Large intestine (tissue), 3 donors: Measurements from ENCODE around the gene OR10AD1. TPM values are rescaled to one million over a fixed set of nuclear protein-coding genes. Genes with fewer than 3 reads are reported as not detected.
A peak's percentile ranks its signal among the peaks of the same experiment; 100 is the strongest.
"Not testable (repeated sequence)": the region's sequence is repeated elsewhere in the genome, so short reads cannot be mapped to it uniquely, and the experiment has no call there.

ENCODE experiments used
- DNase-seq, 2 donors: peaks; one replicate each; pipeline versions ENCODE4 v3.0.0 to v3.0.0-alpha.2; 2013
- H3K27ac ChIP-seq: one replicate; pipeline ENCODE4 v1.5.1; 2013; ENCODE audit warnings: low read length
- H3K27me3 ChIP-seq: 2 replicates; pipeline ENCODE4 v1.6.1; 2013; ENCODE audit warnings: low read length; ENCODE audit not compliant: control insufficient read depth, insufficient read depth
- H3K36me3 ChIP-seq: 2 replicates; pipeline ENCODE4 v1.6.1; 2013; ENCODE audit warnings: low read length; ENCODE audit not compliant: control insufficient read depth, insufficient read depth
- H3K4me1 ChIP-seq: one replicate; pipeline ENCODE4 v1.6.1; 2013; ENCODE audit warnings: low read length; ENCODE audit not compliant: control insufficient read depth, insufficient read depth
- H3K4me3 ChIP-seq: one replicate; pipeline ENCODE4 v1.5.1; 2013; ENCODE audit warnings: low read length
- H3K9me3 ChIP-seq: one replicate; pipeline ENCODE4 v1.6.1; 2013; ENCODE audit warnings: mild to moderate bottlenecking, low read depth, low read length, moderate library complexity; ENCODE audit not compliant: control insufficient read depth
- WGBS: methylation state at CpG from one replicate; pipeline ENCODE4 v1.1.5; 2013; ENCODE audit warnings: low lambda C conversion rate; ENCODE audit not compliant: insufficient coverage; 5-methylcytosine and 5-hydroxymethylcytosine counted together
- polyA plus RNA-seq: library from polyadenylated mRNA; unstranded; fragments of 120-200 nt; gene quantifications from one replicate; pipeline ENCODE4 v1.2.1, GENCODE V29; 2013

Gene OR10AD1
- polyA plus RNA-seq, 1 donor, result 0.37 TPM

DNA sequence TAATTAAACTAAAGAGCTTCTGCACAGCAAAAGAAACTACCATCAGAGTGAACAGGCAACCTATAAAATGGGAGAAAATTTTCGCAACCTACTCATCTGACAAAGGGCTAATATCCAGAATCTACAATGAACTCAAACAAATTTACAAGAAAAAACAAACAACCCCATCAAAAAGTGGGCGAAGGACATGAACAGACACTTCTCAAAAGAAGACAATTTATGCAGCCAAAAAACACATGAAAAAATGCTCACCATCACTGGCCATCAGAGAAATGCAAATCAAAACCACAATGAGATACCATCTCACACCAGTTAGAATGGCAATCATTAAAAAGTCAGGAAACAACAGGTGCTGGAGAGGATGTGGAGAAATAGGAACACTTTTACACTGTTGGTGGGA, 6.4 kb upstream of the OR10AD1 start:
- WGBS, result no CpG with 5 or more reads among the region's 2 CpGs
- not testable (repeated sequence) for H3K27me3 ChIP-seq, H3K27ac ChIP-seq, H3K4me3 ChIP-seq, DNase-seq, H3K36me3 ChIP-seq, H3K4me1 ChIP-seq
- peaks cover 20% of the 10 kb centered on the region for H3K9me3 ChIP-seq

DNA sequence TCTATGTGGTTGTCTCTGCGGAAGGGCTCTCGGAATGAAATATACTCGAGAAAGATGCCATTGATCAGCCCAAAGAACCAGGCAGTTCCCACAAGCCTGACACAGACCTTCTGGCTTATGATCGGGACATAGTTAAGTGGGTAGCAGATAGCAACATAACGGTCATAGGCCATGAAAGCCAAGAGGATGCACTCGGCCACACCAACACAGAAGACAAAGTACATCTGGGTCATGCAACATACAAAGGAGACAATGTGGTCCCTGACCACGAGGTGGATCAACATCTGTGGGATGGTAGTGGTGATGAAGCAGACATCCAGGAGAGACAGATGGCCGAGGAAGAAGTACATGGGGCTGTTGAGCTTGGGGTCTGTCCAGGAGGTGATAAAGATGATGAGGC, 326 bp downstream of the OR10AD1 start:
- peaks cover 14% of the 10 kb centered on the region for H3K9me3 ChIP-seq
- no peak overlapping the region for H3K27ac ChIP-seq
- DNase-seq, result no peak
- peaks cover 15% of the 10 kb centered on the region for H3K4me1 ChIP-seq
- H3K36me3 ChIP-seq, result no peaks in the 10 kb centered on the region
- H3K4me3 ChIP-seq, result no peak overlapping the region
- H3K27me3 ChIP-seq, result no peaks in the 10 kb centered on the region
- 100% methylated on average over 1 of the region's 8 CpGs for WGBS

DNA sequence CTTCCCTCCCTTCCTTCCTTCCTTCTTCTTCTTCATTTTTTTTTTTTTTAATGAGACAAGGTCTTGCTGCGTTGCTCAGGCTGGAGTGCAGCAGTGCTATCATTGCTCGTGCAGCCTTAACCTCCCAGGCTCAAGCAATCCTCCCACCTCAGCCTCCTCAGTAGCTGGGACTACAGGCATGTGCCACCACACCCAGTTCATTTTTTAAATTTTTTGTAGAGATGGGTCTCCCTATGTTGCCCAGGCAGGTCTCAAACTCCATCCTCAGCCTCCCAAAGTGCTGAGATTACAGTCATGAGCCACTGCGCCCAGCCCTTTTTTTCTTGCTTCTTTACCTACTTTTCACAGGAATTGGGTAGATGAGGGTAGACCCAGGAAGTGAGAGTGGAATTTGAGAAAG, 1.6 kb downstream of the OR10AD1 start:
- 100% methylated on average over 1 of the region's 3 CpGs for WGBS
- H3K4me1 ChIP-seq, result peaks cover 19% of the 10 kb centered on the region
- H3K36me3 ChIP-seq, result no peaks in the 10 kb centered on the region
- no peak overlapping the region for H3K4me3 ChIP-seq
- H3K27me3 ChIP-seq, result no peaks in the 10 kb centered on the region
- peaks cover 5% of the 10 kb centered on the region for H3K9me3 ChIP-seq
- no peak overlapping the region for H3K27ac ChIP-seq
- no peak for DNase-seq

DNA sequence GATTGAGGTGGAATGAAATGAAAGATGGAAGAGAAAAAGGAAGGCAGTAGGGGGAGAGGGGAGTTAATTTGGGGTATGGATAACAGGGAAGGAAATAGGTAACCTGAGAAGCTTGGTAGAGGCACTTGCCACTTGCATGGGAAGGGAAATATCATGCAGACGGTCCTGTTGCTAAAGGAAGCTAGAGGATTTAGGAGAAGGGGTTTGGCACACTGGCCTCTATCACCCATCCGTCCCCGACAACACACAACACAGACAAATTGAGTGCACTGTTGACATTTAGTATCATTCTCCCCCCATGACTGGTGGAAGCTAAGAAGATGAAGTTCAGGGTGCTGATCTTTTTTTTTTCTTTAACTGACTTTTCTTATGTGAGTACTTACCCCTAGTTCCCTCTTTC, 2.0 kb downstream of the OR10AD1 start:
- Histone ChIP-seq H3K27ac (no peak overlapping the region), H3K27me3 (no peaks in the 10 kb centered on the region), H3K36me3 (no peaks in the 10 kb centered on the region), H3K4me3 (no peak overlapping the region), H3K4me1 (peaks cover 19% of the 10 kb centered on the region), H3K9me3 (peaks cover 1% of the 10 kb centered on the region)
- no peak for DNase-seq
- WGBS, result no CpG with 5 or more reads among the region's 3 CpGs

DNA sequence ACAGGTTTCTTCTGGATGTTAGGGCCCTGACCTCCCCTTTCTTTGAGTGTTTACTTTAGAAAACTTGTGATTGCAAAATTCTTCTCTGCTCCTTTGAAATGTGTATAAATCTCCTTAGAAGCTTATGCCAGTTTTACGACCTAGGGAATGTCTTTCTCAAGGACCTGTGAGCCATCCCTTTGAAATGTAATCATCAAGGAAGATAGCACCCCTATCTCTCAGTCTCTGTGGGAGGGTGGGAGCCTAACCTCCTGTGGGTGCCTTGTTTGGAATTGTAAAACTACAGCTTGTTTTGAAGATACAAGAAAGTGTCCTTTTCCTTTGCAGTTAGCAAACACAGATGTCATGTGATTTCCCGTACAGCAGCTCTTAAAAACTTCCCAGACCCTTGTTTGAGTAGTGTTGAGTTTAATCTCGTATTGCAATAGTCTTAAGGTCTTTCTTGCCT, 3.3 kb downstream of the OR10AD1 start:
- no peaks in the 10 kb centered on the region for H3K9me3 ChIP-seq
- peak; percentile 36 to 82 for DNase-seq
- H3K4me1 ChIP-seq, result peaks cover 19% of the 10 kb centered on the region
- H3K27ac ChIP-seq, result peak overlapping the region; percentile 94
- no peak overlapping the region for H3K4me3 ChIP-seq
- H3K36me3 ChIP-seq, result no peaks in the 10 kb centered on the region
- WGBS, result 17% methylated on average over 1 of the region's 3 CpGs
- H3K27me3 ChIP-seq, result no peaks in the 10 kb centered on the region

DNA sequence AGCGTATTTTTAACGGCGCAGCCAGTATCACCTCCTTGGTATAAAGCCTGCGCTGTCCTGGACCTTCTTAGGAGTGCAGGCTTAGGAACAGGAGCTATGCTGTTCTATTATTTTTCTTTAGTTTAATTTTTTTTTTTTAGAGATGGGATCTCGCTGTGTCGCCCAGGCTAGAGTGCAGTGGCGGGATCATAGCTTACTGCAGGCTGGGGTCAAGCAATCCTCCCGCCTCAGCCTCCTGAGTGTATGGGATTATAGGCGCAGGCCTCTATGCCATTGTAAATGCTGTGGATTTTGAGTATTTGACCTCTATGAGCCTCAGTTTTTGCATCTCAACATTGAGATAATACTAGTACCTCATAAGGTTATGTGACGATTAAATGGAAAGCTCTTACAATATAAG, 4.1 kb downstream of the OR10AD1 start:
- no peak for DNase-seq
- H3K27me3 ChIP-seq, result peaks cover 2% of the 10 kb centered on the region
- H3K4me3 ChIP-seq, result peak overlapping the region; percentile 74
- no peaks in the 10 kb centered on the region for H3K36me3 ChIP-seq
- peak overlapping the region; percentile 94 for H3K27ac ChIP-seq
- WGBS, result 44% methylated on average over 4 of the region's 10 CpGs
- peaks cover 19% of the 10 kb centered on the region for H3K4me1 ChIP-seq
- H3K9me3 ChIP-seq, result no peaks in the 10 kb centered on the region

DNA sequence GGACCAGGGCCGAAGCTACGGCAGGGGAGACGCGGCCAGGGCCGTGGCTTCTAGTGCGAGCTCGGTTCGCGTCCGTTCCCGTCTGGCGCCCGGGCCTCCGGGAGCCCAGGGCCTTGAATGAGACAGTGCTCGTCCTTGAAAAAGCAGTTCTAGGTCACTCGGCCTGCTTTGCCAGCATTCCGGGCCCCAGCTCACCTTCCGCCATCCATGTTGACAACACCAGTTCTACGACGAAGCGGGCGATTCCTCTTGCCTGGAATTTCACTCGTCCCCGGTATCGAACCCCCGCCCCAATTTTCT, 4.5 kb downstream of the OR10AD1 start:
- H3K9me3 ChIP-seq, result no peaks in the 10 kb centered on the region
- peaks cover 19% of the 10 kb centered on the region for H3K4me1 ChIP-seq
- DNase-seq, result no peak
- H3K36me3 ChIP-seq, result no peaks in the 10 kb centered on the region
- 20% methylated on average over 1 of the region's 26 CpGs for WGBS
- peak overlapping the region; percentile 94 for H3K27ac ChIP-seq
- H3K4me3 ChIP-seq, result peak overlapping the region; percentile 74
- peaks cover 2% of the 10 kb centered on the region for H3K27me3 ChIP-seq

DNA sequence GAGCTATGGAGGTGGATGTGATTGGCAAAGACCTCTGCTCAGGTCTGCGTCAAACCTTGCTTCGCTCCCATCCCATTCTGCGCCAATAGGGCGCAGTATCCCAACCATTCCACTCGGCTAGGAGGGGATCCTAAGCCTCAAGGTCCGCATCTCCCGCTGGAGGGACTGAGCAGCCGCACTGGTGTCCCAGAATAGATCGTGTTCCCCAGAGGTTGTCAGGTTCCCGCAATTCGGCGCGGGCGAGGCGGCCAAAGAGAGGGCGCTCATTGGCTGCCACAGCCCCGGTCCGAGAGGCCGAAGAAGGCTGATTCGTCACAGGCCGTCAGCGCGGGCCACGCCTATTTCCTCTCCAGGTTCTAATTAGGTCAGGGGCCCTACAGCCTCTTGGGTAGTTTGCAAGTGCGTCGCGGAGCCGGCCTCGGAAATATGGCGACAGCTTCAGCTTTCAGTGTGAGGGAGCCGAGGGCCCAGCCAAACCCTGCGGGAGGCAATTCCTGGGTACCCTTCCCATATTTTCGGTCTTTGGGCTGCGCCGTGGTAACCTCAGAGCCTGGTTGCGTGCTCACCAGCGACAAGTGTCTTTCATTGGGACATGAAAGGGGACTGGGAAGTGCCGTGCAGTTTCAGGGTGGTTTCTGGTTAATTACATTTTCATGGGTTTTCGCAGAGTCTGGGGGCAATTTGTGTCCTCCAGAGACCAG, 5.0 kb downstream of the OR10AD1 start:
- peaks cover 2% of the 10 kb centered on the region for H3K27me3 ChIP-seq
- peak overlapping the region; percentile 74 for H3K4me3 ChIP-seq
- peak; percentile 96 to 98 for DNase-seq
- no peaks in the 10 kb centered on the region for H3K36me3 ChIP-seq
- H3K27ac ChIP-seq, result peak overlapping the region; percentile 94
- no CpG with 5 or more reads among the region's 39 CpGs for WGBS
- no peaks in the 10 kb centered on the region for H3K9me3 ChIP-seq
- peaks cover 19% of the 10 kb centered on the region for H3K4me1 ChIP-seq

DNA sequence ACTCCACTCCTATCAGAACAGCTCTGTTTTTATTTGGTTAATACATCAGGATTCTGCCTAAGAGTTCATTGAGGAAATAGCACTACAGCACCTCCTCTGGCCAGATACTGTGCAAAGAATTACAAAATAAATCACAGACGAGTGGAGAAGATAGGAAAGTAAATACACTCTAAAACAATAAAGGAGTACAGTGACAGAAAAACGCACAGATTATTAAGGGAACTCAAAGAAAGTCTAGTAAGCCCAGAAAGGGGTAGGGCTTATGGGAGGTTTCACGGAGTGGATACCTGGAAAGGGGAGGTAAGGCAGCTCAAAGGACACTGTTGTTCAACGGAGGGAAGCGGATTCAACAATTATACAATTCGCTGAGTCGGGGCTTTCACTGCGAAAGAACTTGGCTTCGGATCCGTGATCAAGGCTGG, 5.5 kb downstream of the OR10AD1 start:
- Histone ChIP-seq H3K4me1 (peaks cover 19% of the 10 kb centered on the region), H3K27ac (peak overlapping the region; percentile 94), H3K36me3 (no peaks in the 10 kb centered on the region), H3K4me3 (peak overlapping the region; percentile 74), H3K27me3 (peaks cover 2% of the 10 kb centered on the region), H3K9me3 (no peaks in the 10 kb centered on the region)
- 0% methylated on average over 2 of the region's 10 CpGs for WGBS
- peak in 1 of 2 donors; percentile 44 for DNase-seq

DNA sequence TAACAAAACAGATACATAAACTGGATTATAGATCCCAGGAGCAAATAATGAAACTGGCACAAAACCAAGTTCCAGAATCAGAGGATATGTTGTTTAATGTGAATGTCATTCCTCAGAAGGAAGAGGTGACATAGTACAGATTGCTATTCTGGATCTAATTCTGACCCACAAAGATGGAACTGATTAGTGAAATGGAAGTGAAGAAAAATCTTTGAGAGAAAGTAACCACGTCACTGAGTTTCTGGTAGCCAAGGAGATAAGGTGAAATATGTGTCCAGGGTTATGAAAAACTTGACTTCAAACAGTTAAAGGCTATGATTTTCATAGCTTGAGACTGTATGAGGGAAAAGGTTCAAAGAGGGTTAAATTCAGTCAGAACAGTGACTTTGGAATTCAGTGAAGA, 8.3 kb downstream of the OR10AD1 start:
- 50% methylated on average over 1 of the region's 1 CpG for WGBS
- no peak for DNase-seq
- no peak overlapping the region for H3K27ac ChIP-seq

DNA sequence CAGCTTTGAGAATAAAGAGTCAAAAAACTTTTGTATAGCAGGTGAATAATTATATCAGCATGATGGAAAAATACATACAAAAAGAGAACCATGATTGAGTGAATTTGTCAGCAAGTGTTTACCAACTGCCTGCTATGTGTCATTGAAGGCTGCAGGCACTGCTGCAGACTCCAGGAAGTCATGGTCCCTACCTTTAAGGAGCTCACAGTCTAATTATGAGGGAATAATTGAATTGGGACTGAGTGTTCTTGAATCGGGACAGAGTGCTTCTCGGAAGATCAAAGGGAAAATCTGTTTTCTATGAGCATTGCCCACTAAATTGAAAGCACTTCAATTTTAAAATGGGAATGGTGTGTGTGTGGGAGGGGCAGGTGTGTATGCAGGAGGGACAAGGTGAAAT, 9.5 kb downstream of the OR10AD1 start:
- Histone ChIP-seq H3K36me3 (no peaks in the 10 kb centered on the region), H3K4me3 (no peak overlapping the region), H3K27ac (no peak overlapping the region), H3K27me3 (peaks cover 2% of the 10 kb centered on the region), H3K4me1 (peaks cover 4% of the 10 kb centered on the region), H3K9me3 (no peaks in the 10 kb centered on the region)
- WGBS, result no CpG with 5 or more reads among the region's 2 CpGs
- DNase-seq, result no peak

More for the DNA sequence above, 8.3 kb downstream of the OR10AD1 start:
- Histone ChIP-seq H3K27me3 (peaks cover 2% of the 10 kb centered on the region), H3K9me3 (no peaks in the 10 kb centered on the region), H3K36me3 (no peaks in the 10 kb centered on the region), H3K4me3 (no peak overlapping the region), H3K4me1 (peaks cover 13% of the 10 kb centered on the region)
